Measurements from ENCODE around the gene PCDHA8. TPM values are rescaled to one million over a fixed set of nuclear protein-coding genes. Genes with fewer than 3 reads are reported as not detected.
A peak's percentile ranks its signal among the peaks of the same experiment; 100 is the strongest.
"Not testable (repeated sequence)": the region's sequence is repeated elsewhere in the genome, so short reads cannot be mapped to it uniquely, and the experiment has no call there.

Gene PCDHA8
- total and polyA plus RNA-seq, 3 donors from 2014 or later, result 0.24 to 1.9 (median 1.2) TPM

DNA sequence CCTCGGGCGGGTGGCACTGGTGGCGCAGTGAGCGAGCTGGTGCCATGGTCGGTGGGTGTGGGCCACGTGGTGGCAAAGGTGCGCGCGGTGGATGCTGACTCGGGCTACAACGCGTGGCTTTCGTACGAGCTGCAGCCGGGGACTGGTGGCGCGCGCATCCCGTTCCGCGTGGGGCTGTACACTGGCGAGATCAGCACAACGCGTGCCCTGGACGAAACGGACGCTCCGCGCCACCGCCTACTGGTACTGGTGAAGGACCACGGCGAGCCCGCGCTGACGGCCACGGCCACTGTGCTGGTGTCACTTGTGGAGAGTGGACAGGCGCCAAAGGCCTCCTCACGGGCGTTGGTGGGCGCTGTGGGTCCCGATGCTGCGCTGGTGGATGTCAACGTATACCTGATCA, 32.1 kb upstream of the PCDHA8 start:
- H3K4me1 ChIP-seq, result no peaks in the 10 kb centered on the region
- no peaks in the 10 kb centered on the region for H3K36me3 ChIP-seq (ENCODE audit: low read depth, missing control alignments)
- no peak for DNase-seq
- TF ChIP-seq, protein P1, sequence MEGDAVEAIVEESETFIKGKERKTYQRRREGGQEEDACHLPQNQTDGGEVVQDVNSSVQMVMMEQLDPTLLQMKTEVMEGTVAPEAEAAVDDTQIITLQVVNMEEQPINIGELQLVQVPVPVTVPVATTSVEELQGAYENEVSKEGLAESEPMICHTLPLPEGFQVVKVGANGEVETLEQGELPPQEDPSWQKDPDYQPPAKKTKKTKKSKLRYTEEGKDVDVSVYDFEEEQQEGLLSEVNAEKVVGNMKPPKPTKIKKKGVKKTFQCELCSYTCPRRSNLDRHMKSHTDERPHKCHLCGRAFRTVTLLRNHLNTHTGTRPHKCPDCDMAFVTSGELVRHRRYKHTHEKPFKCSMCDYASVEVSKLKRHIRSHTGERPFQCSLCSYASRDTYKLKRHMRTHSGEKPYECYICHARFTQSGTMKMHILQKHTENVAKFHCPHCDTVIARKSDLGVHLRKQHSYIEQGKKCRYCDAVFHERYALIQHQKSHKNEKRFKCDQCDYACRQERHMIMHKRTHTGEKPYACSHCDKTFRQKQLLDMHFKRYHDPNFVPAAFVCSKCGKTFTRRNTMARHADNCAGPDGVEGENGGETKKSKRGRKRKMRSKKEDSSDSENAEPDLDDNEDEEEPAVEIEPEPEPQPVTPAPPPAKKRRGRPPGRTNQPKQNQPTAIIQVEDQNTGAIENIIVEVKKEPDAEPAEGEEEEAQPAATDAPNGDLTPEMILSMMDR (IDR thresholded peaks at IDR 0.05), result no peak
- TF ChIP-seq POLR2A (IDR thresholded peaks at IDR 0.05), result no peak
- H3K27ac ChIP-seq, result no peak overlapping the region
- no peaks in the 10 kb centered on the region for H3K27me3 ChIP-seq
- WGBS, 2 donors, result 51 to 57% methylated on average over 18 to 41 of the region's 43 CpGs
- no peaks in the 10 kb centered on the region for H3K9me3 ChIP-seq
- intact Hi-C loops (cut with DNase I; ENCODE audit: low total_unique reads), result no loop called here
- H3K4me3 ChIP-seq, result no peak overlapping the region

DNA sequence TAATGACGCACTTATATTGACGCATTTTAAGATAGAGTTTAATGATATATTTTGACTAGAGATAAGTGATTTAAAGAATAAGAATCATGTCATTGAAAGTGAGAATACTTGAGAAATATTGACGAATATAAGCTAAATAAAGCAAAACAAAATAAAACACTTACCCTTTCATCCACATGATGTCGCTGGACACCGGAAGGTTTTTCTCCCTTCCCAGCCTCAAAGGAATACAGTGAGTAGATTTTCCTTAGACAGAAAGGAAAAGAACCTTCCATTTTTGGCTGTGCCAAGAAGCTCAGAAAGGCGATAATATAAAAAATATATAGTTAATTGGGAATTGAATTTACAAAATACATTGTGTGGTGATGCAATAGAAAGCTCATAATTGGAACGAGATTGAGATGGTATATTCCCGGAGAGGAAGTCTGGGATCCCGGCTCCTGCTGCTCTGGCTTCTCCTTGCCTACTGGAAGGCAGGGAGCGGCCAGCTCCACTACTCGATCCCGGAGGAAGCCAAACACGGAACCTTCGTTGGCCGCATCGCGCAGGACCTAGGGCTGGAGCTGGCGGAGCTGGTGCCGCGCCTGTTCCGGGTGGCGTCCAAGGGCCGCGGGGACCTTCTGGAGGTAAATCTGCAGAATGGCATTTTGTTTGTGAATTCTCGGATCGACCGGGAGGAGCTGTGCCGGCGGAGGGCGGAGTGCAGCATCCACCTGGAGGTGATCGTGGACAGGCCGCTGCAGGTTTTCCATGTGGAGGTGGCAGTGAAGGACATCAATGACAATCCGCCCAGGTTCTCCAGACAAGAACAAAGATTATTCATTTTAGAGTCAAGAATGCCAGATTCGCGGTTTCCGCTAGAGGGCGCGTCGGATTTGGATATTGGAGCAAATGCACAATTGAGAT, 19.4 kb upstream of the PCDHA8 start, which contains the start of gene PCDHA5:
Gene PCDHA5, plus strand, starts transcription at position 239 of the 906 bp plus-strand sequence.
- Histone ChIP-seq H3K4me3 (peak within 1 kb of the TSS in 1 of 2 donors; percentile 39), H3K4me1 (no peaks in the 10 kb centered on the region), H3K36me3 (ENCODE audit: low read depth, missing control alignments) (no peaks in the 10 kb centered on the region), H3K9me3 (no peaks in the 10 kb centered on the region), H3K27ac (no peak within 1 kb of the TSS), H3K27me3 (no peaks in the 10 kb centered on the region)
- intact Hi-C loops (cut with DNase I; ENCODE audit: low total_unique reads), result no loop called here
- WGBS, 2 donors, result 15 to 19% methylated on average over 39 of the region's 39 CpGs
- TF ChIP-seq, protein P1 (IDR thresholded peaks at IDR 0.05), result peak in 2 of 3 experiments; percentile 43 to 47
- TF ChIP-seq POLR2A (IDR thresholded peaks at IDR 0.05), result no peak
- DNase-seq, result peak; percentile 78

GRCh38 chr5:140822281-140822629, 18.7 kb upstream of the PCDHA8 start:
- peak overlapping the region in 1 of 2 donors; percentile 39 for H3K4me3 ChIP-seq
- intact Hi-C loops (cut with DNase I; ENCODE audit: low total_unique reads), result no loop called here
- H3K4me1 ChIP-seq, result no peaks in the 10 kb centered on the region
- no peak for DNase-seq
- H3K27me3 ChIP-seq, result no peaks in the 10 kb centered on the region
- whole genome bisulfite sequencing, 2 donors, result 19 to 21% methylated on average over 6 of the region's 6 CpGs
- H3K9me3 ChIP-seq, result no peaks in the 10 kb centered on the region
- TF ChIP-seq, protein P1 (IDR thresholded peaks at IDR 0.05), result no peak
- TF ChIP-seq POLR2A (IDR thresholded peaks at IDR 0.05), result no peak
- H3K27ac ChIP-seq, result no peak overlapping the region
- H3K36me3 ChIP-seq (ENCODE audit: low read depth, missing control alignments), result no peaks in the 10 kb centered on the region

- H3K4me3 ChIP-seq; DNase-seq; intact Hi-C loops (cut with DNase I; ENCODE audit: low total_unique reads); H3K36me3 ChIP-seq (ENCODE audit: low read depth, missing control alignments); H3K27ac ChIP-seq; H3K27me3 ChIP-seq; H3K4me1 ChIP-seq; H3K9me3 ChIP-seq: not testable (repeated sequence)
- 38 to 42% methylated on average over 11 to 48 of the region's 48 CpGs for WGBS, 2 donors
Observed at GRCh38 chr5:140822969-140823368, 18.0 kb upstream of the PCDHA8 start.

GRCh38 chr5:140823475-140823874, 17.5 kb upstream of the PCDHA8 start:
- 30 to 40% methylated on average over 2 to 33 of the region's 38 CpGs for WGBS, 2 donors
- no peak overlapping the region for H3K4me3 ChIP-seq
- intact Hi-C loops (cut with DNase I; ENCODE audit: low total_unique reads), result no loop called here
- no peaks in the 10 kb centered on the region for H3K9me3 ChIP-seq
- H3K27ac ChIP-seq, result no peak overlapping the region
- no peaks in the 10 kb centered on the region for H3K36me3 ChIP-seq (ENCODE audit: low read depth, missing control alignments)
- H3K4me1 ChIP-seq, result no peaks in the 10 kb centered on the region
- no peaks in the 10 kb centered on the region for H3K27me3 ChIP-seq
- TF ChIP-seq, protein P1 (IDR thresholded peaks at IDR 0.05), result no peak
- TF ChIP-seq POLR2A (IDR thresholded peaks at IDR 0.05), result no peak
- no peak for DNase-seq

All from testis (tissue), 3 donors.